ENCODE results near the gene C1QA.

DNA sequence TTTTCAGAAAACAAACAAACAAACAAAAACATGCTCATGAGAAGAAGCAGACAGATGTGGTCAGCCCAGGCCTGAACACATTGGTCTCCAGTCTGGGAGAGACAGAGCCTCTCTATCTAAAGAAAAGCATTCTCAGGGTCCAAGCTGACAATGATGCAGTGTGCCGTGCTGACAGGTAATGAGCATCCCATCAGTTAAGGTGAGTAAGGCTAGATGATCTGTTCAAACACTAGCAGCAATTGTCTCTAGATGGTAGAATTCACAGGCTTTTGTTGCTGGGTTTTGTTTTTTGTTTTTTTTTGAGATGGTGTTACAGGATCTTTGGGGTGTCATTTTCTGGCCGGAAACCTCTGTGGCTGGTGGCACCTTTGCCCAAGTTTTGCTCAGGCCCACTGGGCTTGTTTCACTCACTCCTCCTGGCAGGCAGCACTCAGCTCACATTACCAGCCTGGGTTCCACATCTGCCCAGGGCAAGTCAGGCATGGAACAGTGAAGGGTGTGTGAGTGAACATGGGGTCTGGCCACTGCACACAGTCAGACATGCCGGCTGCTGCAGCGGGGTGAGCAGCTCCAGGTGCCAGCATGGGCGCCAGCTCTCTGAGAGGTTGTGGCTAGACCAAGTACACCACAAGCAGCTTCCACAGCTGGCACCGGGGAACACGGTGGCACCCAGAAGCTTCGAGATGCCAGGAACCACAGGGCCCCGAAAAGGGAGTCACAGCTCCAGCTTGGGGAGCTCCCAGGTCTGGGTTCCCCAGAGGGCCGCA, 2.5 kb upstream of the C1QA start:
- TF ChIP-seq, protein P1, sequence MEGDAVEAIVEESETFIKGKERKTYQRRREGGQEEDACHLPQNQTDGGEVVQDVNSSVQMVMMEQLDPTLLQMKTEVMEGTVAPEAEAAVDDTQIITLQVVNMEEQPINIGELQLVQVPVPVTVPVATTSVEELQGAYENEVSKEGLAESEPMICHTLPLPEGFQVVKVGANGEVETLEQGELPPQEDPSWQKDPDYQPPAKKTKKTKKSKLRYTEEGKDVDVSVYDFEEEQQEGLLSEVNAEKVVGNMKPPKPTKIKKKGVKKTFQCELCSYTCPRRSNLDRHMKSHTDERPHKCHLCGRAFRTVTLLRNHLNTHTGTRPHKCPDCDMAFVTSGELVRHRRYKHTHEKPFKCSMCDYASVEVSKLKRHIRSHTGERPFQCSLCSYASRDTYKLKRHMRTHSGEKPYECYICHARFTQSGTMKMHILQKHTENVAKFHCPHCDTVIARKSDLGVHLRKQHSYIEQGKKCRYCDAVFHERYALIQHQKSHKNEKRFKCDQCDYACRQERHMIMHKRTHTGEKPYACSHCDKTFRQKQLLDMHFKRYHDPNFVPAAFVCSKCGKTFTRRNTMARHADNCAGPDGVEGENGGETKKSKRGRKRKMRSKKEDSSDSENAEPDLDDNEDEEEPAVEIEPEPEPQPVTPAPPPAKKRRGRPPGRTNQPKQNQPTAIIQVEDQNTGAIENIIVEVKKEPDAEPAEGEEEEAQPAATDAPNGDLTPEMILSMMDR (IDR thresholded peaks at IDR 0.05), result no peak
- TF ChIP-seq EP300 (IDR thresholded peaks at IDR 0.05), result no peak
- no peak for TF ChIP-seq POLR2AphosphoS5 (IDR thresholded peaks at IDR 0.05)
- no peak for TF ChIP-seq POLR2A (IDR thresholded peaks at IDR 0.05)
